GM18873 (cell line): ENCODE results near the gene LTF.

ENCODE experiments used
- ATAC-seq: cut with Tn5 transposase; IDR thresholded peaks from one replicate; pipeline ENCODE4 v1.9.1; 2021; ENCODE audit warnings: mild to moderate bottlenecking, moderate library complexity, moderate number of reproducible peaks; ENCODE audit not compliant: unreplicated experiment, low FRiP score

LTF gene

GRCh38 chr3:46491089-46492070 is 26.7 kb upstream of the LTF start:
- ATAC-seq = no peak

GRCh38 chr3:46490338-46491084 is 25.8 kb upstream of the LTF start:
- no peak for ATAC-seq

- no peak for ATAC-seq
Observed at GRCh38 chr3:46489875-46490274, 25.2 kb upstream of the LTF start.

- ATAC-seq = no peak
Observed at GRCh38 chr3:46489381-46489780, 24.7 kb upstream of the LTF start.

- peak; percentile 75 for ATAC-seq
Observed at GRCh38 chr3:46488735-46489361, 24.1 kb upstream of the LTF start.

- ATAC-seq = no peak
Observed at GRCh38 chr3:46485779-46486175, 21.1 kb upstream of the LTF start.

GRCh38 chr3:46484911-46485778 is 20.4 kb upstream of the LTF start:
- ATAC-seq = no peak

- ATAC-seq = no peak
Observed at GRCh38 chr3:46484388-46484787, 19.7 kb upstream of the LTF start.

- ATAC-seq = no peak
Observed at GRCh38 chr3:46483825-46484224, 19.1 kb upstream of the LTF start.

- ATAC-seq = no peak
Observed at GRCh38 chr3:46482632-46483350, 18.1 kb upstream of the LTF start.

- no peak for ATAC-seq
Observed at GRCh38 chr3:46481636-46482035, 16.9 kb upstream of the LTF start.

- no peak for ATAC-seq
Observed at GRCh38 chr3:46480491-46481195, 15.9 kb upstream of the LTF start.

- ATAC-seq = no peak
Observed at GRCh38 chr3:46479696-46480095, 15.0 kb upstream of the LTF start.

- ATAC-seq = no peak
Observed at GRCh38 chr3:46479021-46479420, 14.3 kb upstream of the LTF start.

GRCh38 chr3:46478341-46478740 is 13.6 kb upstream of the LTF start:
- no peak for ATAC-seq

- ATAC-seq = no peak
Observed at GRCh38 chr3:46477756-46478155, 13.1 kb upstream of the LTF start.

- no peak for ATAC-seq
Observed at GRCh38 chr3:46477145-46477544, 12.4 kb upstream of the LTF start.

GRCh38 chr3:46472736-46473135 is 8.0 kb upstream of the LTF start:
- no peak for ATAC-seq

GRCh38 chr3:46471371-46471914 is 6.7 kb upstream of the LTF start:
- ATAC-seq = no peak
